GM06990 (cell line): ENCODE measurements around the gene CTTNBP2.

Experiments used
- DNase-seq: peaks from one replicate; pipeline ENCODE4 v3.0.0-alpha.2; 2011; ENCODE audit not compliant: insufficient read length; ENCODE audit errors: extremely low read depth
- H3K27me3 ChIP-seq: replicated peaks from 2 replicates; pipeline ENCODE4 v1.6.0; 2011; ENCODE audit warnings: low read length; ENCODE audit not compliant: control insufficient read depth, insufficient read depth
- H3K36me3 ChIP-seq: 2 replicates; pipeline ENCODE4 v1.5.1; 2011; ENCODE audit warnings: low read length; ENCODE audit not compliant: control insufficient read depth, insufficient read depth
- H3K4me3 ChIP-seq: replicated peaks from 2 replicates; pipeline ENCODE4 v1.5.1; 2011; ENCODE audit warnings: low read depth, mild to moderate bottlenecking, control low read depth, low read length
- TF ChIP-seq, protein P1 (sequence below): IDR thresholded peaks from 2 replicates; pipeline ENCODE4 v1.5.1; 2011; ENCODE audit warnings: low read length, control low read depth, mild to moderate bottlenecking, inconsistent platforms; ENCODE audit not compliant: insufficient read depth, poor library complexity, severe bottlenecking

CTTNBP2 gene

DNA sequence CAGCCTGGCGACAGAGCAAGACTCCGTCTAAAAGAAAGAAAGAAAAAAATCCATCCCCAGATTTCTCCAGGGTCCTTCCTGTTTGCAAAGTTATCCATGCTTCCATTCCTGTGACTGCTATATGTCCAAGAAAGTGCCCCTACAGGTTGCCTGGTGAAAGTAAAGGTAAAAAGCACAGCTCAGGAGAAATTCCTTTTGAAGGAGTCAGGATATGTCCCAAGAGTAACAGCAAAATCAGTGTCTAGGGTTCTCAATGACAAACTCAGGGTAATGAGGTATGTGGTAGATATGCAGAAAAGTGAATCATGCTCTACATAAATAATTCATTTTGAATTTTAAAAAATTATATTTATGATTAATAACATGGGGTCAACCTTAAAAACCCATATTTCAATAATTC, 91.5 kb downstream of the CTTNBP2 start:
- Histone ChIP-seq H3K27me3 (no peaks in the 10 kb centered on the region), H3K4me3 (no peak overlapping the region), H3K36me3 (no peaks in the 10 kb centered on the region)
- DNase-seq: no peak
- TF ChIP-seq, protein P1, sequence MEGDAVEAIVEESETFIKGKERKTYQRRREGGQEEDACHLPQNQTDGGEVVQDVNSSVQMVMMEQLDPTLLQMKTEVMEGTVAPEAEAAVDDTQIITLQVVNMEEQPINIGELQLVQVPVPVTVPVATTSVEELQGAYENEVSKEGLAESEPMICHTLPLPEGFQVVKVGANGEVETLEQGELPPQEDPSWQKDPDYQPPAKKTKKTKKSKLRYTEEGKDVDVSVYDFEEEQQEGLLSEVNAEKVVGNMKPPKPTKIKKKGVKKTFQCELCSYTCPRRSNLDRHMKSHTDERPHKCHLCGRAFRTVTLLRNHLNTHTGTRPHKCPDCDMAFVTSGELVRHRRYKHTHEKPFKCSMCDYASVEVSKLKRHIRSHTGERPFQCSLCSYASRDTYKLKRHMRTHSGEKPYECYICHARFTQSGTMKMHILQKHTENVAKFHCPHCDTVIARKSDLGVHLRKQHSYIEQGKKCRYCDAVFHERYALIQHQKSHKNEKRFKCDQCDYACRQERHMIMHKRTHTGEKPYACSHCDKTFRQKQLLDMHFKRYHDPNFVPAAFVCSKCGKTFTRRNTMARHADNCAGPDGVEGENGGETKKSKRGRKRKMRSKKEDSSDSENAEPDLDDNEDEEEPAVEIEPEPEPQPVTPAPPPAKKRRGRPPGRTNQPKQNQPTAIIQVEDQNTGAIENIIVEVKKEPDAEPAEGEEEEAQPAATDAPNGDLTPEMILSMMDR: no peak

DNA sequence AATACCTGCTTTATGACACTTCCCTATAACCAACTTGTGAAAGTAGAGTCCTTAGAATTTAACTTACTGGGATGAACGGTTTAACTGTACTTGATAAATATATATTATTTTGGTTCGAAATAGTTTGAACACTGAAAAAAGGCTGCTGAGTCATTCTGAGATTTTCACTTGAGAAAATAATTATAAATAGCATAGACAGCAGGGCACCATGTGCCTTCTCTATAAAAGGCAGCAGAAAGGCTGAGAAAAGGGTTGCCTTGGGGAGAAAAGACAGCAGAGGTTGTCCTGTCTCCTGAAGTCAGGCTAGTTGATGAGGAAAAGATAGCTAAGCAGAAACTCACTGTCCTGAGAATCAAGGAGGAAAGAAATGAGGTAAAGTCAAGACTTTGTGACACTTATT, 92.4 kb downstream of the CTTNBP2 start:
- H3K27me3 ChIP-seq: no peaks in the 10 kb centered on the region
- TF ChIP-seq, protein P1: no peak
- H3K36me3 ChIP-seq: no peaks in the 10 kb centered on the region
- no peak overlapping the region for H3K4me3 ChIP-seq
- no peak for DNase-seq

DNA sequence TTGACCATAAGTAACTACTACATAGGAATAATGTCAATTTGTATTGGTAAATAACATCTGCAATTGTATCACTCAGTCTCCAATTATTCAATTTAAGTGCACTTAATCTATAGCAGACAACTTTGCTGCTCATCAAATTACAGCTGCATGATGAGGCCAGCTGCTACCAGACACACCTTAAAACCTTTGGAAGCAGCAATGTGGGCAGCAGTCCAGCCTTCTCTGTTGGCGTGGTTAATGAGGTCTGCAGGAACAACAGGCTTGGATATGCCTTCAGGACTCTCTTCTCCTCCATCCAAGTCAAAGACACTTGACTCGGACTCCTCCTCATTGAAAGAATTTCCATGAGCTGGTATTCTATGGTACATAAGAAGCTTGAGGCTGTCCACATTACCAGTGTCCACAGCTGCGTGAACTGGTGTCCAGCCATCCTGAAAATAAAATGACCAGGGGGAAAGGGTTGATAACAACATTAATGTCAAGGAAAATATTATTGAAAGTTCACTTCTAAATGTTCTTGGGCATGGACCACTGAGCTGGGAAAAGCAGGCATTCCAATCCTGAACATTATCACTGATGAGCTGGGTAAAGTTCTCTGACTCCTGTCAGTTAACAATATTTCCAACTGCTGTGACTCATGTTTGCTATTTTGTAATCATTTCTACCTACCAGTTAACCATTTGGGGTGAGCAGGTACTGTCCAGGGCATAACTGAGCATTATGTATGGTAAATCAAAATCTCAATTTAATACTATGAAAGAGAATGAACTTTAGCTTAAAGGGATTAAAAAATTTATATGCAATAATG, 95.7 kb downstream of the CTTNBP2 start:
- H3K36me3 ChIP-seq: no peaks in the 10 kb centered on the region
- DNase-seq: no peak
- TF ChIP-seq, protein P1: no peak
- H3K4me3 ChIP-seq: no peak overlapping the region
- H3K27me3 ChIP-seq: no peaks in the 10 kb centered on the region

DNA sequence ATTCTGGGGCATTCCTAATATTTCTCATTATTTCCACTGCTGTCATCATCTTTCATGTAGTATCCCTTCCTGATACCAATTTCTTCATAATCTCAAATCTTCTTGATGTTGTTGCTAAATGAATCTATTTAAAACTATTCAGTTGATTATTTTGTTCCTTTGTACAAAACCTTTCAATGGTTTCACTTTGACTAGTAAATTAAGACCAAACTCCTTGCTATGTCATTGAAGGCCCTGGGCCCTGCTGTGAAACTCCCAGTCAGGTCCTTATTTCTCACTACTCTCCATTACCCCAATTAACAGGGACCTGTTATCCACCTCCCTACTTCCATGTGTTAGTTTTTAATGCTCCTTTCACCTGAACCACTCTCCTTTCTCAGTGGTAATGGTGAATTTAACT, 97.0 kb downstream of the CTTNBP2 start:
- no peaks in the 10 kb centered on the region for H3K27me3 ChIP-seq
- no peaks in the 10 kb centered on the region for H3K36me3 ChIP-seq
- TF ChIP-seq, protein P1: no peak

DNA sequence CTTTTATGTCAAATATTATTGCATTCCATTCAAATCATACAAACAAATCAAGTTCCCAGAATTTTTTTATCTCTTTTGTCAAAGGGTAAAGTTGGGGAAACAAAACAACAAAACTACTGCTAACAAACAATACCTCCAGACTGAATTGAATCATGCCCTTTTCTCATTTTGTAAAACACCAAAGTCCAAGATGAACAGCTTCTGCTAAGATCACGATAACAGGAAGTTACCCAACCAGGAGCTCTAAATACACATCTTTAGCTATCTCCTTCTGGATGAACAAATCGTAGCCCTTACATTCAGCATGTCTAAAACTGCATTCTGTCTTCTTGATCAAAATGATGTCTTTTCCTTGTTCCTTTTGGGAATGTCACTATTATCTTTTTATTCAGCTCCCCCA, 97.4 kb downstream of the CTTNBP2 start:
- DNase-seq: no peak

More for the DNA sequence above, 97.0 kb downstream of the CTTNBP2 start:
- no peak overlapping the region for H3K4me3 ChIP-seq
- DNase-seq: no peak

More for the DNA sequence above, 97.4 kb downstream of the CTTNBP2 start:
- Histone ChIP-seq H3K36me3 (no peaks in the 10 kb centered on the region), H3K4me3 (no peak overlapping the region), H3K27me3 (no peaks in the 10 kb centered on the region)
- TF ChIP-seq, protein P1: no peak
